MV-4-11 (cell line): ENCODE data around the gene CRYZ.
A peak's percentile ranks its signal among the peaks of the same experiment; 100 is the strongest.
"Not testable (repeated sequence)": the region's sequence is repeated elsewhere in the genome, so short reads cannot be mapped to it uniquely, and the experiment has no call there.

Experiments used
- DNase-seq: peaks from one replicate; lab custom pipeline; 2025; lab: John Stamatoyannopoulos, UW

Gene CRYZ, protein sequence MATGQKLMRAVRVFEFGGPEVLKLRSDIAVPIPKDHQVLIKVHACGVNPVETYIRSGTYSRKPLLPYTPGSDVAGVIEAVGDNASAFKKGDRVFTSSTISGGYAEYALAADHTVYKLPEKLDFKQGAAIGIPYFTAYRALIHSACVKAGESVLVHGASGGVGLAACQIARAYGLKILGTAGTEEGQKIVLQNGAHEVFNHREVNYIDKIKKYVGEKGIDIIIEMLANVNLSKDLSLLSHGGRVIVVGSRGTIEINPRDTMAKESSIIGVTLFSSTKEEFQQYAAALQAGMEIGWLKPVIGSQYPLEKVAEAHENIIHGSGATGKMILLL

DNA sequence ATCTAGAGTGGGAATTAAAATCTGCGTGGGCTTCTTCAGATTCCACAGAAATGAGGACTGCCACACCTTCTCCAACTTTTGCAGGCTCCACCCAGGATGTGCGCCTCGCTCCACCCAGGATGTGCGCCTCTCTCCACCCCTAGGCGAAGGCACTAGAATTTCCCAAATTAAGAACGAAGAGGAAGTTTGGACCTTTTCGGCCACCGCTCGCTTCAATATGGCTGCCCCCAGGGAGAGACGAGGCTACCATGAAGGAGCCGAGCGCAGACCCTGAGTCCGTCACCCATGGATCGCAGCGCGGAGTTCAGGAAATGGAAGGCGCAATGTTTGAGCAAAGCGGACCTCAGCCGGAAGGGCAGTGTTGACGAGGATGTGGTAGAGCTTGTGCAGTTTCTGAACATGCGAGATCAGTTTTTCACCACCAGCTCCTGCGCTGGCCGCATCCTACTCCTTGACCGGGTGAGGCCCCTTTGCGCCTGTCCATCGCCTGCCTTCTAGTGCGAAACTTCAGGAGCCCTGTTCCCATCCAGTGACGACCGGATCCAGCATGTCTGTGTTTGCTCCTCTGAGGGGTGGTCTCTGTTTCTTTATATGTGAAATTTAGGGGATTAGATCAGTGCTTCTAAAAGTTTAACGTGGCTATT lies at the start of gene CRYZ, which contains the start of gene TYW3:
Gene CRYZ (minus strand): TSS at position 91 of the 644 bp plus-strand sequence. CDS start 8,229 bp downstream, outside the sequence.
Gene TYW3 (plus strand): TSS at position 193 of the 644 bp plus-strand sequence. CDS start 93 bp downstream, at position 286.
- DNase-seq, result peak; percentile 91

- DNase-seq, result no peak
Measured at GRCh38 chr1:74780594-74780993, 47.7 kb upstream of the CRYZ start.

GRCh38 chr1:74779750-74780149 lies 46.9 kb upstream of the CRYZ start:
- DNase-seq, result no peak

DNA sequence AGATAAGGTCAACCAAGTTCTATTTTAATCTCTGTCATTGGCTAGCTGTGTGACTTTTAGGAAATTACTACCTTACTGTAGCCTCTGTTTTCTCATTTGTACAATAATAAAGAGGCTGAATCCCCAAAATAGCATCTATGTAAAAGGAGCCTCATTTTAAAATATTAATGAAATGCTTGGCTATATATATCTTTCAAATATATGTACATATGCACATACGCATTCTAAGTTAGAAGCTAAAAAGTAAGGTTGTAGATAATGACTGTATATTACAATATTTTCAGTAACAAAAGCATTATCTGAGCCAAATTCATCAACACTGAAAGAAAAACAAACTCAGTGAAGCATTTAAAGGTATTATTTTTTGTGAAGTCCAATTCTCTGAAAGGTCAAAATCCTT lies 44.7 kb upstream of the CRYZ start:
- DNase-seq, result no peak

GRCh38 chr1:74775735-74776134 lies 42.9 kb upstream of the CRYZ start:
- no peak for DNase-seq

GRCh38 chr1:74773582-74773981 lies 40.7 kb upstream of the CRYZ start:
- no peak for DNase-seq

- peak; percentile 6 for DNase-seq
Measured at GRCh38 chr1:74772945-74773344, 40.1 kb upstream of the CRYZ start.

DNA sequence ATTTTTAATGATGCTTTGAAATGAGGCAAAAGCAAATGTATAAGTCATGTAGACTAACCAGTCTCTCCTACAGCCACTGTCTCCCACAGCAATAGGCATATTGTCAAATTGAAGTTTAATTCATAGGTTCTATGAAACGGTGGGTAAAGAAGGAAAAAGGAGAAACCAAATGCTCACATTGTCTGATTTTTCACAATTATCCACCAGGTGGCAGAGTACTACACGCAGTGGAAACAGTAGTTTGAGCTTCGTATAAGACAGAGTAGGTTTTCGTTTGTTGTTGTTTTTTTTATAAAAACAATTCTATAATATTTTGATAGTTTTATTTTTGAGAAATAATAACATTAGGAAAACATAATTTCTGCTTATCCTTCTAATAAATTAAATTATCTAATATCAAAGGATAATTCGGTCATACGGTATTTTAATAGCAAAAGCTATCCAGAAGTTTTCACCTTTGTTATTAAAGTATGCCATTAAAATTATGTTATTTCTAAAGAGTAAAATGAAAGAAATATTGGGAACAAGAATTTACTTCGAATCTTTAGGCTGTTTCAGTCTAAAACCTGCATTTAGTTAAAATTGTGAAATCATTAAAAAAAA lies 39.2 kb upstream of the CRYZ start:
- peak; percentile 33 for DNase-seq

DNA sequence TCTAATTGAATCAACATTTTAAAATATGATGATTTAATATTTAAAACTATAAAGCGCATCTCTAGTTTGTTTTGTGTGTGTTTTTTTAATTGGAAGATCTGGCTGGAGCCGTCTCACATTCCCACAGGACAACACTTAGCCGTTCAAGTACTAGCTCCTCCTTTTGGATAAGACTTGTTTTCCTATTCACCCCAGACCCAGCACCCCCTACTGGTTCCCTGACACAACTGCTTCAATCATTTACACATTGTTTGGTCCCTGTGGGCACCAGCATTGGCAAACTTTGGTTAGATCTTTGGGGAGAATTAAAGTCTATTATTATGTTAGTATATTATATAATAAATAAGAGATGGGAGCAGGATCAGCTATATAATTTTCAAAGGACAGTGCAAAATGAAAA lies 34.6 kb upstream of the CRYZ start:
- DNase-seq, result peak; percentile 6

DNA sequence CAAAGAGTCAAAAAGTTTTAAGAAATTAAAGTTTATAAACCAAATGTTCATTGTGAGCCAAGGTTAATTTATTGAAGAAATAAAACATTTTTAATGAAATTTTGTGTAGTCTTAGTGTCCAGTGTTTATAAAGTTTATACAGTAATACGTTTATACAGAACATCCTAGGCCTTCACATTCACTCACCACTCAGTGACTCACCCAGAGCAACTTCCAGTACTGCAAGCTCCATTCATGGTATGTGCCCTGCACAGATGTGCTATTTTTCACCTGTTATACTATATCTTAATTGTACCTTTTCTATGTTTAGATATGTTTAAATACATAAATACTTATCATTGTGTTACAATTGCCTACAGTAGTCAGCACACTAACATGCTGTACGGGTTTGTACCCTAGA lies 33.7 kb upstream of the CRYZ start:
- no peak for DNase-seq

DNA sequence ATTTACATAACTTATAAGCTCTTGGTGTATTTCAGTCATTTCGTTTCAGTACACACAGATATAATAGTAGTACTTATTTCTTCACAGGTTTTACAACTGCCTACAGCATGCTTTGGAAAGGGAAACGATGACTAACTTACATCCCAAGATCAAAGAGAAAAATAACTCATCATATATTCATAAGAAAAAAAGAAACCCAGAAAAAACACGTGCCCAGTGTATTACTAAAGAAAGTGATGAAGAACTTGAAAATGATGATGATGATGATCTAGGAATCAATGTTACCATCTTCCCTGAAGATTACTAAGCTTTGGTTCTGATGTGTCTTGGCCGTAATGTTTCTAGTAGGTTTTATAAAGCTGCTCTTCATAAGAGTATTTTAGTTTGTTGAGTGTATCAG lies 31.0 kb upstream of the CRYZ start:
- no peak for DNase-seq

GRCh38 chr1:74756650-74757049 lies 23.8 kb upstream of the CRYZ start:
- not testable (repeated sequence) for DNase-seq

GRCh38 chr1:74755475-74755874 lies 22.6 kb upstream of the CRYZ start:
- DNase-seq, result no peak

DNA sequence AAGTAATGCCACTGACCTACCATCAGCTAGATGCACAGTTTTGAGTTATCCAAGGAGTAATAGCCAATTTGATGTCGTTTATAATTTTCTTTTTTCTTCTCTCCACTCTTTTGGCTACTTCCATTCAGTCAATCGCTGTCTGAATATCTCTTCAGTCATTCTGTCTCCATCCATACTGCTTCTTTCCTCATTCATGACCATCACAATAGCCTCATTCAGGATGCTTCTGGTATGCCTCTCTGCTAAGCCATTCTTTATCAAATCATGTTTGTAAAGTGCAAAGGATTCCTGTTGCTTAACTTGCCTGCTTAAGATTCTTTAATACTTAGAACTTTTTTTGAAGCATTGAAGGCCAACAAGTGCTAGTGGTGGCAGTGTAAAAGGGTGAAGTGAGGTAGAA lies 20.3 kb upstream of the CRYZ start:
- DNase-seq, result no peak

GRCh38 chr1:74748960-74749359 lies 16.1 kb upstream of the CRYZ start:
- DNase-seq, result no peak

DNA sequence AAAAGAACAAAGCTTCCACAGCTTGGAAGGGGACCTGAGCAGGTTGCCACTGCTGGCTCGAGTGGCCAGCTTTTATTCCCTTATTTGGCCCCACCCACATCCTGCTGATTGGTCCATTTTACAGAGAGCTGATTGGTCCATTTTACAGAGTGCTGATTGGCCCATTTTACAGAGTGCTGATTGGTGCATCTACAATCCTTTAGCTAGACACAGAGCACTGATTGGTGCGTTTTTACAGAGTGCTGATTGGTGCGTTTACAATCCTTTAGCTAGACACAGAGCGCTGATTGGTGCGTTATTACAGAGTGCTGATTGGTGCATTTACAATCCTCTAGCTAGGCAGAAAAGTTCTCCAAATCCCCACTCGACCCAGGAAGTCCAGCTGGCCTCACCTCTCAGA lies 12.4 kb upstream of the CRYZ start:
- not testable (repeated sequence) for DNase-seq

- DNase-seq, result not testable (repeated sequence)
Measured at GRCh38 chr1:74740307-74740980, 7.6 kb upstream of the CRYZ start.

- DNase-seq, result no peak
Measured at GRCh38 chr1:74737333-74737732, 4.5 kb upstream of the CRYZ start.

- DNase-seq, result peak; percentile 82
Measured at GRCh38 chr1:74733604-74734484, 994 bp upstream of the CRYZ start.

GRCh38 chr1:74732071-74732946 lies 541 bp downstream of the CRYZ start:
- not testable (repeated sequence) for DNase-seq
